Measurements from ENCODE around the gene PCDHA3. TPM values are rescaled to one million over a fixed set of nuclear protein-coding genes. Genes with fewer than 3 reads are reported as not detected.
"Not testable (repeated sequence)": the region's sequence is repeated elsewhere in the genome, so short reads cannot be mapped to it uniquely, and the experiment has no call there.

Gene PCDHA3
- 0.07 TPM for polyA plus RNA-seq (2013, experiment 1 of 2; ENCODE audit: insufficient read length)
- 0.11 TPM for polyA plus RNA-seq (2013, experiment 2 of 2; ENCODE audit: insufficient read length)

DNA sequence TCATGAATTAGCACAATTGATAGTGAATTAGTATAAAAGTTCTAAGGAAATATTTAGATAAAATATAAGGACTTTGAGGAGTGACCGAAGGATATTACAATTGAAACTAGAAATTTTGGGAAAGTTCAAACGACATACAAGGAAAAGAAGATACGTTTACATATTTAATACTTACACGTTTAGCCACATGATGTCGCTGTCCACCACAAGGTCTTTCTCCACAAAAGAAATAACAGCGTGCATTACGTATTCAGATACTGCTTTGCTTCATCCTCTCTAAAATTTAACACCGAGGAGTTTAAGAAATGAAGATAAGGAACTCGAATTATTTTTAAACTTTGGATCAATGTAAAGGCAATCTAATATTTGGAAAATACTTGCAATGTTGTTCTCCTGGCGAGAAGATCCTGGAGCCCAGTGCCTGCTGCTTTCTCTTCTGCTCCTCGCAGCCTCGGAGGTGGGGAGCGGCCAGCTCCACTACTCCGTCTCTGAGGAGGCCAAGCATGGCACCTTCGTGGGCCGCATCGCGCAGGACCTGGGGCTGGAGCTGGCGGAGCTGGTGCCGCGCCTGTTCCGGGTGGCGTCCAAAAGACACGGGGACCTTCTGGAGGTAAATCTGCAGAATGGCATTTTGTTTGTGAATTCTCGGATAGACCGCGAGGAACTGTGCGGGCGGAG, at the start of gene PCDHA3:
PCDHA3 (plus strand) TSS at position 242 of the 678 bp plus-strand sequence.
- DNase-seq, result peak; percentile 21

DNA sequence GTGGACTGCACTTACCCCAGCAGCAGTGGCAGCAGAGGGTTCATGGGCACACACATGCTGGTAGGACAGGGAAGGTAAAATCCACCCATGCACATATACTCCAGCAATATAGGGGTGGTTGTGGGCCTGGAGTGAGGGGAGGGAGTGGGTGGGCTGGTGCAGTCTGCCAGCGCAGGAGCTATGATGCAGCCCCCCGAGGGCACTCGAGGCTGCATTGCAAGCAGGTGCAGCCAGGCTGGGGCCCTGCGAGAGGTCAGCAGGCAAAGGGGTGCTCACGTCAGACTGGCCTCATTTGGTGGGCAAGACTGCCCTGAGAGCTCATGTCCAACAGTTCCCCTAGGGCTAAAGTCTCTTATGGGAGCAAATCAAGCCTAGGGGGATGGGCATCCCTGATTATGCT, 47.3 kb upstream of the PCDHA3 start:
- no peak for DNase-seq

DNA sequence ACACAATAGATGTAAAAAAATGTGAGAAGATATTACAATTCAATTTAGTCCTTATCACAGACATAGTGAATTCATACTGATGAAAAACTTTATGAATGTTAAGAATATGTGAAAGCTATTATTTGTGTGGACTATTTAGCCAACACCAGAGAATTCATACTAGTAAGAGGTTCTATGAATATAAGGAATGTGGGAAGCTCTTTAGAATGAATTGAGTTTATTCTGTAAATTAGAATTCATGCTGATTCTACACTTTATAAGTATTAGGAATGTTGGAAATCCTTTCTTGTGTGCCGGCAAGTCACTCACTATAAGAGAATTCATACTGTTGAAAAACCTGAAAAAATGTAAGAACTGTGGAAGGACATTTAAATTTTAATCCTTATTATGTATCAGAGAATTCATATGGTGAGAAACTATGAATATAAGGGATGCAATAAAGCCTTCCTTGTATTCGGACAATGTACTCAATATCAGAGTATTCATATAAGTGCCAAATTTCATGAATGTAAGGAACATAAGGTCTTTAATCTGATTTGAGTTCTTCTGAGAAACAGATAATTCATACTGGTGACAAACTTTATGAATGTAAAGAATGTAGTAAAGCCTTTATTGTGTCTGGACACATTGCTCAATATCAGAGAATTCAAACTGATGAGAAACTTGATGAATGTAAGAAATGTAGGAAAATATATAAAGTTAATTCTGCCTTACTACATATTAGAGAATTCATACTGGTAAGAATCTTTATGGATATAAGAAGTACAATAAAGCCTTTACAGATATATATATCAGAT, 36.5 kb upstream of the PCDHA3 start:
- DNase-seq, result no peak

DNA sequence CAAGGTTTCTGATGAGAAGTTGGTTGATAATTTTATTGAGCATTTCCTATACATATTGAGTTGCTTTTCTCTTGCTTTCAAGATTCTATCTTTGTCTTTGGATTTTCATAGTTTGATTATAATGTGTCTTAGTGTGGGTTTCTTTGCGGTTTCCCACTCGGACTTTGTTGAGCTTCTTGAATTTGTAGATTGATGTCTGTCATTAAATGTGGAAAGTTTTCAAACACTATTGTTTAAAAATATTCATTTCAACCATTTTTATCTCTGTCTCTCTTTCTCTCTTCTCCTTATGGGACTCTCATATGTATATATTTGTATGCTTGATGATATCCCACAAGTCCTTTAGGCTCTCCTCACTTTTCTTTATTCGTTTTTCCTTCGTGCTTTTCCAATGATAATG, 33.4 kb upstream of the PCDHA3 start:
- DNase-seq, result no peak

DNA sequence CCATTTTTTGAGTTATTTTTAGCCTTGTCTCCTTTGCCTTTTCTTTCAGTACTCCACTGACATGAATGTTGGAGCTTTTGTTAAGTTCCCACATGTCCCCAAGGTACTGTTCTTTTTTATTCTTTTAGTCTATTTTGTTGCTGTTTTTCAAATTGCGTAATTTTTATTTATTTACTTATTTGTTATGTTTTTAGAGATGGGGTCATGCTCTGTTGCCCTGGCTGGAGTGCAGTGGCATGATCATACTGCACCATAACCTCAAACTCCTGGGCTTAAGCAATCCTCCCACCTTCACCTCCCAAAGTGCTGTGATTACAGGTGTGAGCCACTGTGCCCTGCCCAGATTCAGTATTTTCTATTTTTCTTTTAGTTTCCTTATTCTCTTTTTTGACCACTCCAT, 20.3 kb upstream of the PCDHA3 start:
- no peak for DNase-seq

DNA sequence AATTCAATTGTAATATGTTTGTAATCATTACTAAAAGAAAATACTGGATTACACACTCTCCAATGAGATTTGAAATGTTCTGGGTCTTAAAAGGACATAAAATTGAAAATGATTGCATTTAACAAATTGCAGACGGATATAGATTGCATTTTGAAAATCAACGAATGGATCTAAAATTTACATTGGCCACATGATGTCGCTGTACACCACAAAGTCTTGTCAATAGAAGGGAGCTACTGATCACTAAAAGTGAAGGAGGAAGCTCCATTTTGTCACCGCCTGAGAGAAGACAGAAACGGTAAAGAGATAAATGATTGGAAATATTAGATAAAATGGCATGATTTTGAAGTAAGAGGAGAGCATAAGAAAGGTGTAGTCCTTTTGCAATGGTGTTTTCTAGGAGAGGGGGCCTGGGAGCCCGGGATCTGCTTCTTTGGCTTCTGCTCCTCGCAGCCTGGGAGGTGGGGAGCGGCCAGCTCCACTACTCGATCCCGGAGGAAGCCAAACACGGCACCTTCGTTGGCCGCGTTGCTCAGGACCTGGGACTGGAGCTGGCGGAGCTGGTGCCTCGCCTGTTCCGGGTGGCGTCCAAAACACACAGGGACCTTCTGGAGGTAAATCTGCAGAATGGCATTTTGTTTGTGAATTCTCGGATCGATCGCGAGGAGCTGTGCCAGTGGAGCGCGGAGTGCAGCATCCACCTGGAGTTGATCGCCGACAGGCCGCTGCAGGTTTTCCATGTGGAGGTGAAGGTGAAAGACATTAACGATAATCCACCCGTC, 14.8 kb upstream of the PCDHA3 start, which contains the start of gene PCDHA1:
PCDHA1 (plus strand) TSS at position 236 of the 782 bp plus-strand sequence.
- no peak for DNase-seq

DNA sequence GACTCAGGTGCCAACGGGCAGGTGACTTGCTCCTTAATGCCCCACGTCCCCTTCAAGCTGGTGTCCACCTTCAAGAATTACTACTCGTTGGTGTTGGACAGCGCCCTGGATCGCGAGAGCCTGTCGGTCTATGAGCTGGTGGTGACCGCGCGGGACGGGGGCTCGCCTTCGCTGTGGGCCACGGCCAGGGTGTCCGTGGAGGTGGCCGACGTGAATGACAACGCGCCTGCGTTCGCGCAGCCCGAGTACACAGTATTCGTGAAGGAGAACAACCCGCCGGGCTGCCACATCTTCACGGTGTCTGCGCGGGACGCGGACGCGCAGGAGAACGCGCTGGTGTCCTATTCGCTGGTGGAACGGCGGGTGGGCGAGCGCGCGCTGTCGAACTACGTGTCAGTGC, 13.4 kb upstream of the PCDHA3 start:
- DNase-seq, result not testable (repeated sequence)

DNA sequence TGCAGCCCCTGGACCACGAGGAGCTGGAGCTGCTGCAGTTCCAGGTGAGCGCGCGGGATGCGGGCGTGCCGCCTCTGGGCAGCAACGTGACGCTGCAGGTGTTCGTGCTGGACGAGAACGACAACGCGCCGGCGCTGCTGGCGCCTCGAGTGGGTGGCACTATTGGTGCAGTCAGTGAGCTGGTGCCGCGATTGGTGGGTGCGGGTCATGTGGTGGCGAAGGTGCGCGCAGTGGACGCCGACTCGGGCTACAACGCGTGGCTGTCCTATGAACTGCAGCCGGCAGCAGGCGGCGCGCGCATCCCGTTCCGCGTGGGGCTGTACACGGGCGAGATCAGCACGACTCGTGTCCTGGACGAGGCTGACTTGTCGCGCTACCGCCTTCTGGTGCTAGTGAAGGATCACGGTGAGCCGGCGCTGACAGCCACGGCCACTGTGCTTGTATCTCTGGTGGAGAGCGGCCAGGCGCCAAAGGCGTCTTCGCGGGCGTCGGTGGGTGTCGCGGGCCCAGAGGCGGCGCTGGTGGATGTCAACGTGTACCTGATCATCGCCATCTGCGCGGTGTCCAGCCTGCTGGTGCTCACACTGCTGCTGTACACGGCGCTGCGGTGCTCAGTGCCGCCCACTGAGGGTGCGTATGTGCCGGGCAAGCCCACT, 12.9 kb upstream of the PCDHA3 start:
- DNase-seq, result not testable (repeated sequence)

DNA sequence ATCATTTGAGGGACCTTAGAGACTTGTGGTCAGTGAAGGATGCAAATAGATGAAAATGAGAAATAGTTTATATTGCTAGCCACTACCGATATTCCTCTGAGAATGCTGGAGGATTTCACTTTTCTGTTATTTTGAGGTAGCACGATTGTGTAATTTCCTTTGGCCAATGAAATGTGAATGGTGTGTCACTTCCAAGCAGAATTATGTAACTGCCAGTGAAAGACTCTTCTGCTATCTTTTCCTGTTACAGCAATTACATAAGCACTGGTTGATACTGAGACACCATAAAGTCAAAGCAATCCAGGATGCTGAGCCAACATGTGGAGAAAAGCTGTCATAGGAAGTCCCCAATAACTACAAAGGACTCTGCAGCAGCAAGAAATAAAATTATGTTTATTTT, 9.8 kb upstream of the PCDHA3 start:
- no peak for DNase-seq

DNA sequence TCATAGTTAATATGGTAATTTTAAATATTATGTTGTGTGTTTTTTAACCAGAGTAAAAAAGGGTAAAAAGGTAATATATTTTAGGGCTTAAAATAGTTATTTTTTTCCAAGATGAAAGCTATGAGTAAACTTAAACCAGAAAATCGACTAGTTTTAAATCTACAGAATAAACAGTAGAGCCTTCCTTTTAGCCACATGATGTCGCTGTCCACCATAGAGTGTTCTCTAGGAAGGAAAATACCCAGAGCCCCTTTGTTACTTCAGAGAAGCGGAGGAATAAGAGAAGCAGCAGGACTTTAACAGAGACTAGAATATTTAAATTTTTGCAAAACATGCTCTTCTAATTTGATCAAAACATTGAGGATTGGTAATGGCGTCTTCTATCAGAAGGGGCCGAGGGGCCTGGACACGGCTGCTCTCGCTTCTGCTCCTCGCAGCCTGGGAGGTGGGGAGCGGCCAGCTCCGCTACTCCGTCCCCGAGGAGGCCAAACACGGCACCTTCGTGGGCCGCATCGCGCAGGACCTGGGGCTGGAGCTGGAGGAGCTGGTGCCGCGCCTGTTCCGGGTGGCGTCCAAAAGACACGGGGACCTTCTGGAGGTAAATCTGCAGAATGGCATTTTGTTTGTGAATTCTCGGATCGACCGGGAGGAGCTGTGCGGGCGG, 6.1 kb upstream of the PCDHA3 start, which contains the start of gene PCDHA2:
PCDHA2 (plus strand) TSS at position 258 of the 664 bp plus-strand sequence.
- no peak for DNase-seq

DNA sequence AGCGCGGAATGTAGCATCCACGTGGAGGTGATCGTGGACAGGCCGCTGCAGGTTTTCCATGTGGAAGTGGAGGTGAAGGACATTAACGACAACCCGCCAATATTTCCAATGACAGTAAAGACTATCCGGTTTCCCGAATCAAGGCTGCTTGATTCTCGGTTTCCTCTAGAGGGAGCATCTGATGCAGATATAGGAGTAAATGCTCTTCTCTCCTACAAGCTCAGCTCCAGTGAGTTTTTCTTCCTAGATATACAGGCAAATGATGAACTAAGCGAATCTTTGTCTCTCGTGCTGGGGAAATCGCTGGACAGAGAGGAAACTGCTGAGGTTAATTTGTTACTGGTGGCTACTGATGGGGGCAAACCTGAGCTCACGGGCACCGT, 5.6 kb upstream of the PCDHA3 start:
- DNase-seq, result peak; percentile 3

DNA sequence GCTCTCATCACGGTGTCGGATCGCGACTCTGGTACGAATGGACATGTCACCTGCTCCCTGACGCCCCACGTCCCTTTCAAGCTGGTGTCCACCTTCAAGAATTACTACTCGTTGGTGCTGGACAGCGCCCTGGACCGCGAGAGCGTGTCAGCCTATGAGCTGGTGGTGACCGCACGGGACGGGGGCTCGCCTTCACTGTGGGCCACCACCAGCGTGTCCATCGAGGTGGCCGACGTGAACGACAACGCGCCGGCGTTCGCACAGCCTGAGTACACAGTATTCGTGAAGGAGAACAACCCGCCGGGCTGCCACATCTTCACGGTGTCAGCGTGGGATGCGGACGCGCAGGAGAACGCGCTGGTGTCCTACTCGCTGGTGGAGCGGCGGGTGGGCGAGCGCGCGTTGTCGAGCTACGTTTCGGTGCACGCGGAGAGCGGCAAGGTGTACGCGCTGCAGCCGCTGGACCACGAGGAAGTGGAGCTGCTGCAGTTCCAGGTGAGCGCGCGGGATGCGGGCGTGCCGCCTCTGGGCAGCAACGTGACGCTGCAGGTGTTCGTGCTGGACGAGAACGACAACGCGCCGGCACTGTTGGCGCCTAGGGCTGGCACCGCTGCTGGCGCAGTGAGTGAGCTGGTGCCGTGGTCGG, 4.7 kb upstream of the PCDHA3 start:
- DNase-seq, result not testable (repeated sequence)

DNA sequence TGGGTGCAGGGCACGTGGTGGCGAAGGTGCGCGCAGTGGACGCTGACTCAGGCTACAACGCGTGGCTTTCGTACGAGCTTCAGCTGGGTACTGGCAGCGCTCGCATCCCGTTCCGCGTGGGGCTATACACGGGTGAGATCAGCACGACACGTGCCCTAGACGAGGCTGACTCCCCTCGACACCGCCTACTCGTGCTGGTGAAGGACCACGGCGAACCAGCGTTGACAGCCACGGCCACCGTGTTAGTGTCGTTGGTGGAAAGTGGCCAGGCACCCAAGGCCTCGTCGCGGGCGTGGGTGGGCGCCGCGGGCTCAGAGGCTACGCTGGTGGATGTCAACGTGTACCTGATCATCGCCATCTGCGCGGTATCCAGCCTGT, 4.2 kb upstream of the PCDHA3 start:
- DNase-seq, result no peak

DNA sequence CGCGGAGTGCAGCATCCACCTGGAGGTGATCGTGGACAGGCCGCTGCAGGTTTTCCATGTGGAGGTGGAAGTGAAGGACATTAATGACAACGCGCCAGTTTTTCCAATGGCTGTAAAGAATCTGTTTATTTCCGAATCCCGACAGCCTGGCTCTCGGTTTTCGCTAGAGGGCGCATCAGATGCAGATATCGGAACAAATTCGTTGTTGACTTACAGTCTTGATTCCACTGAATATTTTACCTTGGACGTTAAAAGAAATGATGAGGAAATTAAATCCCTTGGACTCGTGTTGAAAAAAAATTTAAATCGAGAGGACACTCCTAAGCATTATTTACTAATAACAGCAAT, 611 bp downstream of the PCDHA3 start:
- DNase-seq, result no peak

DNA sequence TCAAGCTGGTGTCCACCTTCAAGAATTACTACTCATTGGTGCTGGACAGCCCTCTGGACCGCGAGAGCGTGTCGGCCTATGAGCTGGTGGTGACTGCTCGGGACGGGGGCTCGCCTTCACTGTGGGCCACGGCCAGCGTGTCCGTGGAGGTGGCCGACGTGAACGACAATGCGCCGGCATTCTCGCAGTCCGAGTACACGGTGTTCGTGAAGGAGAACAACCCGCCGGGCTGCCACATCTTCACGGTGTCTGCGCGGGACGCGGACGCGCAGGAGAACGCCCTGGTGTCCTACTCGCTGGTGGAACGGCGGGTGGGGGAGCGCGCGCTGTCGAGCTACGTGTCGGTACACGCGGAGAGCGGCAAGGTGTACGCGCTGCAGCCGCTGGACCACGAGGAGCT, 1.5 kb downstream of the PCDHA3 start:
- DNase-seq, result not testable (repeated sequence)

DNA sequence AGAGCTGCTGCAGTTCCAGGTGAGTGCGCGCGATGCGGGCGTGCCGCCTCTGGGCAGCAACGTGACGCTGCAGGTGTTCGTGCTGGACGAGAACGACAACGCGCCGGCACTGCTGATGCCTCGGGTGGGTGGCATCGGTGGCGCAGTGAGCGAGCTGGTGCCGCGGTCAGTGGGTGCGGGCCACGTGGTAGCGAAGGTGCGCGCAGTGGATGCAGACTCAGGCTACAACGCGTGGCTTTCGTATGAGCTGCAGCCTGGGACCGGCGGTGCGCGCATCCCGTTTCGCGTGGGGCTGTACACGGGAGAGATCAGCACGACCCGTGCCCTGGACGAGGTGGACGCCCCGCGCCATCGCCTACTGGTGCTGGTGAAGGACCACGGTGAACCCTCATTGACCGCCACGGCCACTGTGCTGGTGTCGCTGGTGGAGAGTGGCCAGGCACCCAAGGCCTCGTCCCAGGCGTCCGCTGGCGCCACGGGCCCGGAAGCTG, 2.0 kb downstream of the PCDHA3 start:
- no peak for DNase-seq

DNA sequence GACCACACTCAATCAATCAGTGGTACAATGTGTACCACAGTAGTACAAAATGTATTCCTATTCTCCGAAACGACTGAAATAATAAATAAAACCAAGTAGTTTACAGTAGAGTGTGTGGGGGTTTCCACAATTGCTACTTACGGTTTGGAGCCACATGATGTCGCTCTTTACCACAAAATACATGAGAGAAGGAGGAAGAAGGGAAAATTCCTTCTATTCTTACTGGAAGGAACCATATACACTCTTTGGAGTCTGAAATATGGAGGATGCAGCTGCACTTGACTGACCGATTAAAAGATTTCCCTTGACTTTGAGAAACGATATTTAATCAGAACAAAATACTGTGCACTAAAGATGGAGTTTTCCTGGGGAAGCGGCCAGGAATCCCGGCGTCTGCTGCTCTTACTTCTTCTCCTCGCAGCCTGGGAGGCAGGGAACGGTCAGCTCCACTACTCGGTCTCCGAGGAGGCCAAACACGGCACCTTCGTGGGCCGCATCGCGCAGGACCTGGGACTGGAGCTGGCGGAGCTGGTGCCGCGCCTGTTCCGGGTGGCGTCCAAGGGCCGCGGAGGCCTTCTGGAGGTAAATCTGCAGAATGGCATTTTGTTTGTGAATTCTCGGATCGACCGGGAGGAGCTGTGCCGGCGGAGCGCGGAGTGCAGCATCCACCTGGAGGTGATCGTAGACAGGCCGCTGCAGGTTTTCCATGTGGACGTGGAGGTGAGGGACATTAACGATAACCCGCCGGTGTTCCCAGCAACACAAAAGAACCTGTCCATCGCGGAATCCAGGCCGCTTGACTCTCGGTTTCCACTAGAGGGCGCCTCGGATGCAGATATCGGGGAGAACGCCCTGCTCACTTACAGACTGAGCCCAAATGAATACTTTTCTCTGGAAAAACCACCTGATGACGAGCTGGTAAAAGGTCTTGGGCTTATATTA, 6.2 kb downstream of the PCDHA3 start, which contains the start of gene PCDHA4:
PCDHA4 (plus strand) TSS at position 235 of the 942 bp plus-strand sequence.
- DNase-seq, result peak; percentile 8

DNA sequence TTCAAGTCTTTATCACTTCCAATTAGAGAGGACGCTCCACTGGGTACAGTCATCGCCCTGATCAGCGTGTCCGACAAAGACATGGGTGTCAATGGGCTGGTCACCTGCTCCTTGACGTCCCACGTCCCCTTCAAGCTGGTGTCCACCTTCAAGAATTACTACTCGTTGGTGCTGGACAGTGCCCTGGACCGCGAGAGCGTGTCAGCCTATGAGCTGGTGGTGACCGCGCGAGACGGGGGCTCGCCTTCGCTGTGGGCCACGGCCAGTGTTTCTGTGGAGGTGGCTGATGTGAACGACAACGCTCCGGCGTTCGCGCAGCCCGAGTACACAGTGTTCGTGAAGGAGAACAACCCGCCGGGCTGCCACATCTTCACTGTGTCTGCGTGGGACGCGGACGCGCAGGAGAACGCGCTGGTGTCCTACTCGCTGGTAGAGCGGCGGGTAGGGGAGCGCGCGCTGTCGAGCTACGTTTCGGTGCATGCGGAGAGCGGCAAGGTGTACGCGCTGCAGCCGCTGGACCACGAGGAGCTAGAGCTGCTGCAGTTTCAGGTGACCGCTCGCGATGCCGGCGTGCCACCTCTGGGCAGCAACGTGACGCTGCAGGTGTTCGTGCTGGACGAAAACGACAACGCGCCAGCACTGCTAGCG, 7.5 kb downstream of the PCDHA3 start:
- not testable (repeated sequence) for DNase-seq

DNA sequence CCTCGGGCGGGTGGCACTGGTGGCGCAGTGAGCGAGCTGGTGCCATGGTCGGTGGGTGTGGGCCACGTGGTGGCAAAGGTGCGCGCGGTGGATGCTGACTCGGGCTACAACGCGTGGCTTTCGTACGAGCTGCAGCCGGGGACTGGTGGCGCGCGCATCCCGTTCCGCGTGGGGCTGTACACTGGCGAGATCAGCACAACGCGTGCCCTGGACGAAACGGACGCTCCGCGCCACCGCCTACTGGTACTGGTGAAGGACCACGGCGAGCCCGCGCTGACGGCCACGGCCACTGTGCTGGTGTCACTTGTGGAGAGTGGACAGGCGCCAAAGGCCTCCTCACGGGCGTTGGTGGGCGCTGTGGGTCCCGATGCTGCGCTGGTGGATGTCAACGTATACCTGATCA, 8.0 kb downstream of the PCDHA3 start:
- DNase-seq, result no peak

Data from fibroblast of skin of back (primary cell).